Osteocyte (in vitro differentiated cells): ENCODE measurements around the gene ROS1. TPM values are rescaled to one million over a fixed set of nuclear protein-coding genes. Genes with fewer than 3 reads are reported as not detected.
A peak's percentile ranks its signal among the peaks of the same experiment; 100 is the strongest.
"Not testable (repeated sequence)": the region's sequence is repeated elsewhere in the genome, so short reads cannot be mapped to it uniquely, and the experiment has no call there.

Source experiments
- DNase-seq: peaks from one replicate; pipeline ENCODE4 v3.0.0; 2021; ENCODE audit warnings: mixed read lengths; ENCODE audit not compliant: unreplicated experiment; ENCODE audit errors: extremely low spot score
- H3K27ac Mint-ChIP-seq: one replicate; pipeline ENCODE4 v1.8.0; 2021; ENCODE audit warnings: mild to moderate bottlenecking, mixed read lengths; ENCODE audit not compliant: unreplicated experiment
- H3K27me3 Mint-ChIP-seq: one replicate; pipeline ENCODE4 v1.8.0; 2021; ENCODE audit warnings: mixed read lengths; ENCODE audit not compliant: unreplicated experiment
- H3K36me3 Mint-ChIP-seq: one replicate; pipeline ENCODE4 v1.8.0; 2021; ENCODE audit warnings: mixed read lengths; ENCODE audit not compliant: unreplicated experiment
- H3K4me1 Mint-ChIP-seq: one replicate; pipeline ENCODE4 v1.8.0; 2021; ENCODE audit warnings: mixed read lengths; ENCODE audit not compliant: unreplicated experiment
- H3K4me3 Mint-ChIP-seq: one replicate; pipeline ENCODE4 v1.8.0; 2021; ENCODE audit warnings: mild to moderate bottlenecking, moderate library complexity, mixed read lengths; ENCODE audit not compliant: unreplicated experiment
- H3K9me3 Mint-ChIP-seq: one replicate; pipeline ENCODE4 v1.8.0; 2021; ENCODE audit warnings: mixed read lengths; ENCODE audit not compliant: unreplicated experiment
- total RNA-seq: library from RNA; stranded (reverse); gene quantifications from 2 replicates; pipeline ENCODE4 v1.2.1, GENCODE V29; 2021
- TF ChIP-seq, protein P1 (sequence below): fragments of 200-600 bp; sonication (generic); IDR thresholded peaks from 2 replicates; pipeline ENCODE4 v1.5.0; 2021; ENCODE audit warnings: antibody characterized with exemption, mild to moderate bottlenecking, moderate library complexity

The ROS1 gene
- total RNA-seq, 1 donor from 2014 or later, result not detected

DNA sequence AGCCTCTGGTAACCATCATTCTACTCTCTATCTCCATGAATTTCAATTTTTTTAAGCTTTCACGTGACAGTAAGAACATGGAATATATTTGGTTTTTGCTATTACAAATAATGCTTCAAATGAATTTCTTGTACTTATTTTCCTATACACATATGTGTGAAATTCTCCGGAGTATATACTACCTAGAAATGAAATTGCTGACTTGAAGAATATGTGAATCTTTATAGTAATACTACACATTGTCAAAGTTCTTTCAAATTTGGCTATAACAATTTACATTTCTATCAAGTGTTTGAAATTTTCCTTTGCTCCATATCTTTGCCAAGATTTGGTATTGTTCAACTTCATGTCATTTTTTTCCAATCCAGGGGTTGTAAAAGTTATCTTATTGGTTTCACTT lies 172.0 kb downstream of the ROS1 start:
- H3K9me3 Mint-ChIP-seq, result no peaks in the 10 kb centered on the region
- peaks cover 10% of the 10 kb centered on the region for H3K27me3 Mint-ChIP-seq
- DNase-seq, result no peak
- H3K27ac Mint-ChIP-seq, result no peak overlapping the region
- H3K36me3 Mint-ChIP-seq, result no peaks in the 10 kb centered on the region
- TF ChIP-seq, protein P1, sequence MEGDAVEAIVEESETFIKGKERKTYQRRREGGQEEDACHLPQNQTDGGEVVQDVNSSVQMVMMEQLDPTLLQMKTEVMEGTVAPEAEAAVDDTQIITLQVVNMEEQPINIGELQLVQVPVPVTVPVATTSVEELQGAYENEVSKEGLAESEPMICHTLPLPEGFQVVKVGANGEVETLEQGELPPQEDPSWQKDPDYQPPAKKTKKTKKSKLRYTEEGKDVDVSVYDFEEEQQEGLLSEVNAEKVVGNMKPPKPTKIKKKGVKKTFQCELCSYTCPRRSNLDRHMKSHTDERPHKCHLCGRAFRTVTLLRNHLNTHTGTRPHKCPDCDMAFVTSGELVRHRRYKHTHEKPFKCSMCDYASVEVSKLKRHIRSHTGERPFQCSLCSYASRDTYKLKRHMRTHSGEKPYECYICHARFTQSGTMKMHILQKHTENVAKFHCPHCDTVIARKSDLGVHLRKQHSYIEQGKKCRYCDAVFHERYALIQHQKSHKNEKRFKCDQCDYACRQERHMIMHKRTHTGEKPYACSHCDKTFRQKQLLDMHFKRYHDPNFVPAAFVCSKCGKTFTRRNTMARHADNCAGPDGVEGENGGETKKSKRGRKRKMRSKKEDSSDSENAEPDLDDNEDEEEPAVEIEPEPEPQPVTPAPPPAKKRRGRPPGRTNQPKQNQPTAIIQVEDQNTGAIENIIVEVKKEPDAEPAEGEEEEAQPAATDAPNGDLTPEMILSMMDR, result no peak
- no peaks in the 10 kb centered on the region for H3K4me1 Mint-ChIP-seq
- no peak overlapping the region for H3K4me3 Mint-ChIP-seq

DNA sequence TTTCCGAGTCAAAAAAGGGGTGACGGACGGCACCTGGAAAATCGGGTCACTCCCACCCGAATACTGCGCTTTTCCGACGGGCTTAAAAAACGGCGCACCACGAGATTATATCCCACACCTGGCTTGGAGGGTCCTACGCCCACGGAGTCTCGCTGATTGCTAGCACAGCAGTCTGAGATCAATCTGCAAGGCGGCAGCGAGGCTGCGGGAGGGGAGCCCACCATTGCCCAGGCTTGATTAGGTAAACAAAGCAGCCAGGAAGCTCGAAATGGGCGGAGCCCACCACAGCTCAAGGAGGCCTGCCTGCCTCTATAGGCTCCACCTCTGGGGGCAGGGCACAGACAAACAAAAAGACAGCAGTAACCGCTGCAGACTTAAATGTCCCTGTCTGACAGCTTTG lies 180.8 kb downstream of the ROS1 start:
- not testable (repeated sequence) for DNase-seq, H3K27me3 Mint-ChIP-seq, H3K4me1 Mint-ChIP-seq, H3K36me3 Mint-ChIP-seq, H3K9me3 Mint-ChIP-seq, H3K27ac Mint-ChIP-seq
- H3K4me3 Mint-ChIP-seq, result peak overlapping the region; percentile 40

DNA sequence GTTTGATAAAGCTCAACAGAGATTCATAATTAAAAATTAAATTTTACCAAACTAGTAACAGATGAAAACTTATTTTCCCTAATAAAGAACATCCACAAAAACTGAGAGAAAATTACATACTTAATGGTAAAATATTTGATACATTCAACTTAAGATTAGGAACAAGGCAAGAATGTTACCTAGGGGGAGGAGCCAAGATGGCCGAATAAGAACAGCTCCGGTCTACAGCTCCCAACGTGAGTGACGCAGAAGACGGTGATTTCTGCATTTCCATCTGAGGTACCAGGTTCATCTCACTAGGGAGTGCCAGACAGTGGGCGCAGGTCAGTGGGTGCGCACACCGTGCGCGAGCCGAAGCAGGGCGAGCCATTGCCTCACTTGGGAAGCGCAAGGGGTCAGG lies 181.2 kb downstream of the ROS1 start:
- H3K9me3 Mint-ChIP-seq, H3K27ac Mint-ChIP-seq, H3K36me3 Mint-ChIP-seq, DNase-seq, H3K27me3 Mint-ChIP-seq, H3K4me1 Mint-ChIP-seq: not testable (repeated sequence)
- peak overlapping the region; percentile 40 for H3K4me3 Mint-ChIP-seq

Other genes with a start within 250 kb of the ROS1 start
- gene VGLL2, start 160.4 kb downstream of the ROS1 start, total RNA-seq, result not detected in 2 replicates
- gene DCBLD1, start 56.7 kb upstream of the ROS1 start, total RNA-seq, result 12.2 and 14.9 TPM in 2 replicates
- 27.3 and 27.6 TPM in 2 replicates for gene GOPC, start 176.6 kb upstream of the ROS1 start, total RNA-seq
- gene NUS1, start 249.5 kb upstream of the ROS1 start, total RNA-seq, result 27.4 and 28.1 TPM in 2 replicates